Panc1 (cell line): Measurements from ENCODE around the gene MPP3. TPM values are rescaled to one million over a fixed set of nuclear protein-coding genes. Genes with fewer than 3 reads are reported as not detected.

Source experiments
- ATAC-seq: fragments of 200-7000 bp; cut with Tn5 transposase; 2 replicates; pipeline ENCODE4 v1.9.1; 2020; ENCODE audit warnings: mild to moderate bottlenecking, moderate library complexity
- BruUV-seq: library from RNA; stranded (reverse); fragments of 400-500 nt; replicated peaks from 2 replicates; lab custom pipeline; 2021; lab: Mats Ljungman, UMichigan
- CTCF ChIA-PET: fragments of 300-600 bp; sonication (Branson Sonifier 250); formaldehyde crosslinking; loops from one replicate; lab custom pipeline; 2022; ENCODE audit warnings: antibody characterized with exemption; lab: Charles Lee
- POLR2A ChIA-PET: fragments of 300-600 bp; sonication (Branson Sonifier 250); formaldehyde crosslinking; loops from one replicate; lab custom pipeline; 2022; ENCODE audit warnings: antibody characterized with exemption; lab: Charles Lee
- DNase-seq: peaks from one replicate; pipeline ENCODE4 v3.0.0-alpha.2; 2010; ENCODE audit warnings: low read depth, low spot score
- H3K27ac ChIP-seq: 2 replicates; pipeline ENCODE4 v1.5.1; 2011; ENCODE audit warnings: mild to moderate bottlenecking, low read length, inconsistent platforms
- H3K27me3 ChIP-seq: fragments of 200-500 bp; sonication (Bioruptor generic); 2 replicates; pipeline ENCODE4 v1.6.0; 2014; ENCODE audit warnings: low read length, inconsistent platforms; ENCODE audit not compliant: control insufficient read depth, insufficient read depth
- H3K36me3 ChIP-seq: fragments of 200-500 bp; sonication (Bioruptor generic); 2 replicates; pipeline ENCODE4 v1.5.1; 2014; ENCODE audit warnings: inconsistent platforms, mild to moderate bottlenecking, low read length, moderate library complexity; ENCODE audit not compliant: control insufficient read depth, insufficient read depth
- H3K4me1 ChIP-seq: 2 replicates; pipeline ENCODE4 v1.5.1; 2011; ENCODE audit warnings: inconsistent platforms, mild to moderate bottlenecking, low read length, moderate library complexity; ENCODE audit not compliant: control insufficient read depth, insufficient read depth
- H3K4me3 ChIP-seq, 2 experiments: 2 replicates each; pipeline ENCODE4 v1.5.1; 2011 to 2012; ENCODE audit warnings: low read depth in 2 of 2, low read length in 2 of 2, mild to moderate bottlenecking in 2 of 2, inconsistent platforms in 1 of 2, moderate library complexity in 1 of 2
- H3K9me3 ChIP-seq: fragments of 200-500 bp; sonication (Bioruptor generic); 2 replicates; pipeline ENCODE4 v1.5.1; 2014; ENCODE audit warnings: low read depth, mild to moderate bottlenecking, inconsistent platforms, low read length, moderate library complexity; ENCODE audit not compliant: control insufficient read depth, insufficient read depth
- POLR2AphosphoS5 ChIP-seq: IDR thresholded peaks from 2 replicates; pipeline ENCODE4 v1.6.1; 2012; ENCODE audit warnings: mild to moderate bottlenecking, low read depth, low read length, moderate library complexity
- SIN3A ChIP-seq: IDR thresholded peaks from 2 replicates; pipeline ENCODE4 v1.6.1; 2012; ENCODE audit warnings: low read depth, mild to moderate bottlenecking, low read length, moderate library complexity, borderline replicate concordance; ENCODE audit not compliant: insufficient read depth
- TCF7L2 ChIP-seq: IDR thresholded peaks from 2 replicates; pipeline ENCODE4 v1.6.1; 2011; ENCODE audit warnings: mild to moderate bottlenecking, low read depth, low read length, inconsistent platforms
- in situ Hi-C: cut with HindIII; loops from 2 replicates; pipeline ENCODE4 v1.10.0; 2016; ENCODE audit warnings: low sequenced_read_pairs, low pct_unique_long_range_greater_than_20kb
- intact Hi-C: fragments of 100-400 bp; cut with micrococcal nuclease; formaldehyde crosslinking; loops from one replicate; pipeline ENCODE4 v1.10.0; 2022; ENCODE audit not compliant: unreplicated experiment
- total RNA-seq: library from RNA; stranded (reverse); gene quantifications from one replicate; pipeline ENCODE4 v1.2.1, GENCODE V29; 2021; ENCODE audit not compliant: unreplicated experiment
- TF ChIP-seq, protein P1 (sequence below): fragments of 450-650 bp; IDR thresholded peaks from 2 replicates; pipeline ENCODE4 v1.5.1; 2017; ENCODE audit warnings: mild to moderate bottlenecking
- TF ChIP-seq, protein P2 (sequence below), 2 experiments: IDR thresholded peaks; 2 replicates each; pipeline ENCODE4 v1.6.1; 2011 to 2012; ENCODE audit warnings: low read depth in 2 of 2, control low read depth in 1 of 2, low read length in 1 of 2, mild to moderate bottlenecking in 1 of 2, moderate library complexity in 1 of 2; ENCODE audit not compliant: insufficient read depth in 1 of 2

The MPP3 gene
- total RNA-seq, 1 experiment from 2014 or later, result 7.1 TPM

DNA sequence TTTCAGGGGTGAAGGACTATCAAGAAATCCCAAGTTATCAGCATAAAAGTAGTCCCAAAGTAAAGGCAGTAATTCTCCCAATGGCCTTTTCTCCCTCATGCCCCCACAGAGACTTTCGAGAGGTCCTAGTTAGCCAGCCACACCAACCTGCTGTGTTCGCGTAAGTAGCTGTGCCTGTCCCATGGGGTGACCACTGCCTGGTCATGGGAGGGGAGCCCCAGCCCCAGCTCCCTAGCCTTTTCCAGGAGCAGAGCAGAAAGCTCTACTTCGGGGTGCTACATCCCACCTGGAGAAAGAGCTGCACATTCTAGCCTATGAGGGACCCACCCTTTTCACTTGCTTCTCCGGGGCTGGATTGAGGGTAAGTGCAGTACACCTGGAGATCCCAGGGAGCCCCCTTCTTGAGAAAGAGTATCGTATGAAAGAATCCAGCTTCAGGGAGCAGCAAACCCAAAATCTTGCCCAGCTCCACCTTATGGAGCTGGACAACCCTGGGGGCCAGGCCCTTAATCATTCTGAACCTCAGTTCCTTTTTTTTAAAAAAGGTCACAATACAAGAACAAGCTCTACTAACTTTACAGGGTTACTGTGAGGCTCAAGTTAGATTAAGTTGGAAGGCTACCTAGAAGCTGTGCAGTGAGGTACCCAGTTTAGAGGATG is 65.8 kb downstream of the MPP3 start:
- H3K27me3 ChIP-seq, result no peaks in the 10 kb centered on the region
- BruUV-seq, result no TSS peak
- no peak overlapping the region for H3K27ac ChIP-seq
- H3K9me3 ChIP-seq, result no peaks in the 10 kb centered on the region
- no peak overlapping the region for H3K4me3 ChIP-seq
- DNase-seq (no peak), ATAC-seq (peak; percentile 43; the same call in 1 of the 2 replicates)
- in situ Hi-C loops, result no loop called here
- POLR2A ChIA-PET, result no interaction called here
- no peaks in the 10 kb centered on the region for H3K36me3 ChIP-seq
- intact Hi-C loops, result no loop called here
- H3K4me1 ChIP-seq, result no peaks in the 10 kb centered on the region
- TF ChIP-seq, protein P1, sequence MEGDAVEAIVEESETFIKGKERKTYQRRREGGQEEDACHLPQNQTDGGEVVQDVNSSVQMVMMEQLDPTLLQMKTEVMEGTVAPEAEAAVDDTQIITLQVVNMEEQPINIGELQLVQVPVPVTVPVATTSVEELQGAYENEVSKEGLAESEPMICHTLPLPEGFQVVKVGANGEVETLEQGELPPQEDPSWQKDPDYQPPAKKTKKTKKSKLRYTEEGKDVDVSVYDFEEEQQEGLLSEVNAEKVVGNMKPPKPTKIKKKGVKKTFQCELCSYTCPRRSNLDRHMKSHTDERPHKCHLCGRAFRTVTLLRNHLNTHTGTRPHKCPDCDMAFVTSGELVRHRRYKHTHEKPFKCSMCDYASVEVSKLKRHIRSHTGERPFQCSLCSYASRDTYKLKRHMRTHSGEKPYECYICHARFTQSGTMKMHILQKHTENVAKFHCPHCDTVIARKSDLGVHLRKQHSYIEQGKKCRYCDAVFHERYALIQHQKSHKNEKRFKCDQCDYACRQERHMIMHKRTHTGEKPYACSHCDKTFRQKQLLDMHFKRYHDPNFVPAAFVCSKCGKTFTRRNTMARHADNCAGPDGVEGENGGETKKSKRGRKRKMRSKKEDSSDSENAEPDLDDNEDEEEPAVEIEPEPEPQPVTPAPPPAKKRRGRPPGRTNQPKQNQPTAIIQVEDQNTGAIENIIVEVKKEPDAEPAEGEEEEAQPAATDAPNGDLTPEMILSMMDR, result no peak
- CTCF ChIA-PET, result interaction anchor here (0.9 kb wide), 1 partner anchor 68 kb away, joined by 4 read pairs; no protein-coding TSS in a partner anchor

DNA sequence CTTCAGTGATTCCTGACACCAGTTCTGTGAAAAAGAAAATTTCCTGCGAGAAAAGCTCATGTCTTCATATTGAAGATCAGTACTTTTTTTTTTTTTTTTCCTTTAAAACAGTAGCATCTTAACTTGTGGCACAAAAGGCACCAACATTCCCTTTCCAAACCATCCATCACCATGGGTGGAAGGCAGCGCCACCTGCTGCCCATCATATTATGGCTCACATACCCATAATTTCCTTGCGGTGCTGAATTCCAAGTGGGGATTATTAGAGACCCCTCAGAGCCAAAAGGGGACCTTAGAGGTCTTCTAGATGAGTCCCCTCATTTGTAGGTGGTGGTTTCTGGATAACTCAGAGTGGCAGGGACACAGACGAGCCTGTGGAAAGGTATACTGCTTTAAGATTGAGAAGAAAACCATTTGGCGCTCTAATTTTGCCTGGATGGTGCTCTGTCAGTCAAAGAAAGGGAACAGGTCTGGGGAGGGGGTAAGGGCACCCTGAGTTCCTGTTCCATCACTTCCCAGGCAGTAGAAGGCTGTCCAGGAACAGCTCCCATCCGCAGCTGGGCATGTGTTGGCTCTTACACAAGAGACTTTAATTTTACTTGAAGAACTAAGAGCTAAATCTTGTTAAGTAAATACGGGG is 66.4 kb downstream of the MPP3 start:
- in situ Hi-C loops (no loop called here), intact Hi-C loops (no loop called here)

More for the DNA sequence above, 66.4 kb downstream of the MPP3 start:
- CTCF ChIA-PET, result interaction anchor here (0.7 to 0.9 kb wide), 7 partner anchors 12 to 424 kb away, joined by 3 to 7 read pairs (median 5); partner anchors contain the start of gene DUSP3
- BruUV-seq, result no TSS peak
- no peak for DNase-seq
- no peaks in the 10 kb centered on the region for H3K36me3 ChIP-seq
- no peak overlapping the region for H3K27ac ChIP-seq
- peak; percentile 66; the same call in 1 of the 2 replicates for ATAC-seq
- H3K9me3 ChIP-seq, result no peaks in the 10 kb centered on the region
- no peaks in the 10 kb centered on the region for H3K27me3 ChIP-seq
- TF ChIP-seq, protein P2, sequence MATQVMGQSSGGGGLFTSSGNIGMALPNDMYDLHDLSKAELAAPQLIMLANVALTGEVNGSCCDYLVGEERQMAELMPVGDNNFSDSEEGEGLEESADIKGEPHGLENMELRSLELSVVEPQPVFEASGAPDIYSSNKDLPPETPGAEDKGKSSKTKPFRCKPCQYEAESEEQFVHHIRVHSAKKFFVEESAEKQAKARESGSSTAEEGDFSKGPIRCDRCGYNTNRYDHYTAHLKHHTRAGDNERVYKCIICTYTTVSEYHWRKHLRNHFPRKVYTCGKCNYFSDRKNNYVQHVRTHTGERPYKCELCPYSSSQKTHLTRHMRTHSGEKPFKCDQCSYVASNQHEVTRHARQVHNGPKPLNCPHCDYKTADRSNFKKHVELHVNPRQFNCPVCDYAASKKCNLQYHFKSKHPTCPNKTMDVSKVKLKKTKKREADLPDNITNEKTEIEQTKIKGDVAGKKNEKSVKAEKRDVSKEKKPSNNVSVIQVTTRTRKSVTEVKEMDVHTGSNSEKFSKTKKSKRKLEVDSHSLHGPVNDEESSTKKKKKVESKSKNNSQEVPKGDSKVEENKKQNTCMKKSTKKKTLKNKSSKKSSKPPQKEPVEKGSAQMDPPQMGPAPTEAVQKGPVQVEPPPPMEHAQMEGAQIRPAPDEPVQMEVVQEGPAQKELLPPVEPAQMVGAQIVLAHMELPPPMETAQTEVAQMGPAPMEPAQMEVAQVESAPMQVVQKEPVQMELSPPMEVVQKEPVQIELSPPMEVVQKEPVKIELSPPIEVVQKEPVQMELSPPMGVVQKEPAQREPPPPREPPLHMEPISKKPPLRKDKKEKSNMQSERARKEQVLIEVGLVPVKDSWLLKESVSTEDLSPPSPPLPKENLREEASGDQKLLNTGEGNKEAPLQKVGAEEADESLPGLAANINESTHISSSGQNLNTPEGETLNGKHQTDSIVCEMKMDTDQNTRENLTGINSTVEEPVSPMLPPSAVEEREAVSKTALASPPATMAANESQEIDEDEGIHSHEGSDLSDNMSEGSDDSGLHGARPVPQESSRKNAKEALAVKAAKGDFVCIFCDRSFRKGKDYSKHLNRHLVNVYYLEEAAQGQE (IDR thresholded peaks at IDR 0.05; ENCODE audit: insufficient read depth in 1 of 2, low read depth in 2 of 2, low read length in 1 of 2), result no peak
- no peak for TF ChIP-seq SIN3A
- TF ChIP-seq TCF7L2, result no peak
- TF ChIP-seq POLR2AphosphoS5, result no peak
- TF ChIP-seq, protein P1, result peak; percentile 86
- H3K4me3 ChIP-seq, result no peak overlapping the region
- no peaks in the 10 kb centered on the region for H3K4me1 ChIP-seq
- POLR2A ChIA-PET, result interaction anchor here (0.6 kb wide), 1 partner anchor 101 kb away, joined by 3 read pairs; no protein-coding TSS in a partner anchor
